Tibial nerve (tissue), 4 donors: ENCODE data around the gene VPS18. TPM values are rescaled to one million over a fixed set of nuclear protein-coding genes. Genes with fewer than 3 reads are reported as not detected.

Experiments
- DNase-seq, 2 donors: peaks; one replicate each; pipeline ENCODE4 v3.0.0-alpha.2; 2019; ENCODE audit warnings: low spot score in 2 of 2
- H3K27ac ChIP-seq, 4 donors: fragments of 200-600 bp; sonication (generic) in 3 of 4; one replicate each; pipeline ENCODE4 v1.5.1; 2017 to 2019; ENCODE audit warnings: mild to moderate bottlenecking in 1 of 4
- H3K27me3 ChIP-seq, 2 donors: fragments of 200-600 bp; sonication (generic) in 1 of 2; one replicate each; pipeline versions ENCODE4 v1.5.1 to v1.6.0; 2017 to 2019
- H3K36me3 ChIP-seq, 3 donors: fragments of 200-600 bp; sonication (generic); one replicate each; pipeline ENCODE4 v1.5.1; 2018 to 2019
- H3K4me1 ChIP-seq, 4 donors: fragments of 200-600 bp; sonication (generic) in 3 of 4; one replicate each; pipeline ENCODE4 v1.5.1; 2017 to 2019
- H3K4me3 ChIP-seq, 4 donors: fragments of 200-600 bp; sonication (generic) in 3 of 4; one replicate each; pipeline ENCODE4 v1.5.1; 2017 to 2019; ENCODE audit warnings: mild to moderate bottlenecking in 1 of 4, moderate library complexity in 1 of 4
- H3K9me3 ChIP-seq, 4 donors: fragments of 200-600 bp; sonication (generic) in 3 of 4; one replicate each; pipeline ENCODE4 v1.5.1; 2017 to 2019
- CTCF ChIP-seq, 5 experiments: fragments of 200-600 bp in 3 of 5; fragments of 450-650 bp in 2 of 5; sonication (generic) in 3 of 5; IDR thresholded peaks; one replicate each; pipeline ENCODE4 v1.5.1; 2016 to 2019; ENCODE audit warnings: antibody characterized with exemption in 5 of 5, mild to moderate bottlenecking in 3 of 5, moderate library complexity in 2 of 5
- EP300 ChIP-seq, 2 donors: sonication (generic); formaldehyde crosslinking; IDR thresholded peaks; one replicate each; pipeline ENCODE4 v1.6.1; 2017; ENCODE audit warnings: antibody characterized with exemption in 2 of 2, mild to moderate bottlenecking in 1 of 2
- POLR2A ChIP-seq, 2 donors: fragments of 450-650 bp; IDR thresholded peaks; one replicate each; pipeline ENCODE4 v1.6.1; 2017; ENCODE audit warnings: antibody characterized with exemption in 2 of 2, mild to moderate bottlenecking in 2 of 2, moderate library complexity in 2 of 2
- WGBS, 2 donors: methylation state at CpG; one replicate each; pipeline ENCODE4 v1.1.5; 2018; 5-methylcytosine and 5-hydroxymethylcytosine counted together
- total RNA-seq, 4 donors: library from RNA; depleted of rRNA; stranded (reverse); fragments of >200 nt; gene quantifications; one replicate each; pipeline ENCODE4 v1.1.0, GENCODE V29; 2016

Gene VPS18
- total RNA-seq, 4 donors from 2014 or later = 22.2 to 29.2 (median 25.2) TPM

GRCh38 chr15:40875991-40876730, 18.1 kb upstream of the VPS18 start:
- Histone ChIP-seq H3K27me3 (peaks cover 0 to 21% of the 10 kb centered on the region in 2 donors), H3K9me3 (no peaks in the 10 kb centered on the region), H3K36me3 (no peaks in the 10 kb centered on the region), H3K4me3 (no peak overlapping the region), H3K4me1 (peaks cover 0 to 15% (median 6%) of the 10 kb centered on the region in 4 donors), H3K27ac (no peak overlapping the region)
- 86 to 91% methylated on average over 6 of the region's 6 CpGs for WGBS, 2 donors
- DNase-seq = no peak
- TF ChIP-seq POLR2A (IDR thresholded peaks at IDR 0.05) = no peak
- TF ChIP-seq CTCF (IDR thresholded peaks at IDR 0.05) = no peak
- TF ChIP-seq EP300 (IDR thresholded peaks at IDR 0.05) = no peak

- H3K27ac ChIP-seq = no peak overlapping the region
- peaks cover 0 to 15% (median 6%) of the 10 kb centered on the region in 4 donors for H3K4me1 ChIP-seq
- WGBS, 2 donors = 63 to 70% methylated on average over 2 of the region's 2 CpGs
- TF ChIP-seq CTCF (IDR thresholded peaks at IDR 0.05) (no peak), POLR2A (IDR thresholded peaks at IDR 0.05) (no peak), EP300 (IDR thresholded peaks at IDR 0.05) (no peak)
- H3K27me3 ChIP-seq = peaks cover 0 to 14% of the 10 kb centered on the region in 2 donors
- H3K36me3 ChIP-seq = no peaks in the 10 kb centered on the region
- DNase-seq = no peak
- no peak overlapping the region for H3K4me3 ChIP-seq
- H3K9me3 ChIP-seq = no peaks in the 10 kb centered on the region
Observed at GRCh38 chr15:40877694-40878093, 16.6 kb upstream of the VPS18 start.

- Histone ChIP-seq H3K4me3 (no peak overlapping the region), H3K36me3 (no peaks in the 10 kb centered on the region), H3K4me1 (peaks cover 0 to 7% (median 3%) of the 10 kb centered on the region in 4 donors), H3K27me3 (peaks cover 0 to 3% of the 10 kb centered on the region in 2 donors), H3K27ac (no peak overlapping the region), H3K9me3 (no peaks in the 10 kb centered on the region)
- TF ChIP-seq EP300 (IDR thresholded peaks at IDR 0.05) (no peak), CTCF (IDR thresholded peaks at IDR 0.05) (no peak), POLR2A (IDR thresholded peaks at IDR 0.05) (no peak)
- WGBS, 2 donors = 78 to 88% methylated on average over 1 of the region's 1 CpG
- DNase-seq = no peak
Observed at GRCh38 chr15:40878785-40879184, 15.5 kb upstream of the VPS18 start.

GRCh38 chr15:40879609-40880008, 14.6 kb upstream of the VPS18 start:
- no peak for TF ChIP-seq CTCF (IDR thresholded peaks at IDR 0.05)
- TF ChIP-seq POLR2A (IDR thresholded peaks at IDR 0.05) = no peak
- no peak for TF ChIP-seq EP300 (IDR thresholded peaks at IDR 0.05)
- DNase-seq = no peak
- H3K27ac ChIP-seq = no peak overlapping the region
- 76 to 81% methylated on average over 6 of the region's 6 CpGs for WGBS, 2 donors
- no peaks in the 10 kb centered on the region for H3K9me3 ChIP-seq
- H3K4me1 ChIP-seq = no peaks in the 10 kb centered on the region
- H3K36me3 ChIP-seq = no peaks in the 10 kb centered on the region
- H3K27me3 ChIP-seq = peaks cover 0 to 3% of the 10 kb centered on the region in 2 donors
- H3K4me3 ChIP-seq = no peak overlapping the region

- no peak for TF ChIP-seq CTCF (IDR thresholded peaks at IDR 0.05)
- TF ChIP-seq POLR2A (IDR thresholded peaks at IDR 0.05) = no peak
- no peak for TF ChIP-seq EP300 (IDR thresholded peaks at IDR 0.05)
- Histone ChIP-seq H3K27me3 (no peaks in the 10 kb centered on the region), H3K4me3 (no peak overlapping the region), H3K27ac (no peak overlapping the region), H3K4me1 (no peaks in the 10 kb centered on the region), H3K36me3 (no peaks in the 10 kb centered on the region), H3K9me3 (no peaks in the 10 kb centered on the region)
- no peak for DNase-seq
- WGBS, 2 donors = 93 to 95% methylated on average over 6 of the region's 6 CpGs
Observed at GRCh38 chr15:40881351-40881750, 12.9 kb upstream of the VPS18 start.
